WERI-Rb-1 (cell line): Measurements from ENCODE around the gene OARD1.

Experiments
- DNase-seq: peaks from one replicate; pipeline ENCODE4 v3.0.0-alpha.2; 2020
- H3K27ac ChIP-seq: fragments of 250-450 bp; sonication (Bioruptor Pico); 2 replicates; pipeline ENCODE4 v1.5.1; 2020; ENCODE audit warnings: mild to moderate bottlenecking, moderate library complexity
- H3K27me3 ChIP-seq: fragments of 250-450 bp; sonication (Bioruptor Pico); 2 replicates; pipeline ENCODE4 v1.5.1; 2021; ENCODE audit warnings: mild to moderate bottlenecking, low read depth, moderate library complexity; ENCODE audit not compliant: insufficient read depth, severe bottlenecking
- H3K36me3 ChIP-seq: fragments of 250-450 bp; sonication (Bioruptor Pico); 2 replicates; pipeline ENCODE4 v1.5.1; 2020; ENCODE audit warnings: mild to moderate bottlenecking, moderate library complexity
- H3K4me3 ChIP-seq: 2 replicates; pipeline ENCODE4 v1.5.1; 2011; ENCODE audit warnings: low read depth, mild to moderate bottlenecking, control low read depth, low read length
- H3K9me3 ChIP-seq: fragments of 250-450 bp; sonication (Bioruptor Pico); 2 replicates; pipeline ENCODE4 v1.5.1; 2021; ENCODE audit warnings: mild to moderate bottlenecking, moderate library complexity; ENCODE audit not compliant: severe bottlenecking
- TF ChIP-seq, protein P1 (sequence below): IDR thresholded peaks from 2 replicates; pipeline ENCODE4 v1.5.1; 2011; ENCODE audit warnings: low read depth, mild to moderate bottlenecking, control low read depth, inconsistent platforms, low read length

The OARD1 gene

GRCh38 chr6:41073968-41074691 is 2.0 kb upstream of the OARD1 start:
- DNase-seq = no peak
- peaks cover 14% of the 10 kb centered on the region for H3K36me3 ChIP-seq

DNA sequence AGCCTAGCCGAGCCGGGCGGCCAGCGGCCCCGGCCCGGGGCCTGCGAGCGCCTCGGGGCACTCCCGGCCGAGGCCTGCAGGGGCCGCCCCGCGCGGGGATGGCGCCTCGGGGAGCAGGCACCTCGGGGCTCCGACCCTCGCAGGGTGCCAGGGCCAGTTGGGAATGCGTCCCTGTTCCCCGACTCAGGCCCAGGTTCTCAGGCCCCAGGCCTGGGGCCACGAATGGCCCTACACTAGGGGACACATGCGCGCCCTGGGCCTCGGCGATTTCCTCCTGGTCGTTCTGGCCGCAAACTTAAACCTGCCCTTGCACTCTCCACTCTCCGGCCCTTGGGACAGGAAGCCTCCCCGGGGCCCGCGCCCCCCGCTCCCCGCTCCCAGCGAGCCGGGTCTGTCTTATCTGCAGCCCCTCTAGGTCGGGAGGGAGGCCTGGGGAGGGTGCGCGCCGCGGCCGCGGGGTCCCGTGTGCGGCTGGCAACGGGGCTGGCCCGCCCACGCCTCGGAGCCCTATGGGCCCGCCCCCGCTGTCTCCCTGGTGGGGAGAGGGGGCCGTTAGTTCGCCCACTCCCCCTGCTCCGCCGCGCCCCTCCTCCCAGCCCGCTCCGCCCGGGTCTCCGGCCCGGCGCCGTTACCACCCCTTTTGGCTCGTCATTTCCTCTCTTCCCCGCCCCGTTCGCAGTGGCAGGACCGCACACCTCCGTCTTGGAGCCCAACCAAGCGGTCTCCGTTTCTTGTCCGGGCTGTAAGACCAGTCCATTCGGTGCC is 1.2 kb upstream of the OARD1 start:
- peak; percentile 96 for DNase-seq
- Histone ChIP-seq H3K27ac (peak overlapping the region; percentile 98), H3K36me3 (peaks cover 7% of the 10 kb centered on the region), H3K9me3 (no peaks in the 10 kb centered on the region), H3K27me3 (no peaks in the 10 kb centered on the region), H3K4me3 (peak overlapping the region; percentile 99)
- TF ChIP-seq, protein P1, sequence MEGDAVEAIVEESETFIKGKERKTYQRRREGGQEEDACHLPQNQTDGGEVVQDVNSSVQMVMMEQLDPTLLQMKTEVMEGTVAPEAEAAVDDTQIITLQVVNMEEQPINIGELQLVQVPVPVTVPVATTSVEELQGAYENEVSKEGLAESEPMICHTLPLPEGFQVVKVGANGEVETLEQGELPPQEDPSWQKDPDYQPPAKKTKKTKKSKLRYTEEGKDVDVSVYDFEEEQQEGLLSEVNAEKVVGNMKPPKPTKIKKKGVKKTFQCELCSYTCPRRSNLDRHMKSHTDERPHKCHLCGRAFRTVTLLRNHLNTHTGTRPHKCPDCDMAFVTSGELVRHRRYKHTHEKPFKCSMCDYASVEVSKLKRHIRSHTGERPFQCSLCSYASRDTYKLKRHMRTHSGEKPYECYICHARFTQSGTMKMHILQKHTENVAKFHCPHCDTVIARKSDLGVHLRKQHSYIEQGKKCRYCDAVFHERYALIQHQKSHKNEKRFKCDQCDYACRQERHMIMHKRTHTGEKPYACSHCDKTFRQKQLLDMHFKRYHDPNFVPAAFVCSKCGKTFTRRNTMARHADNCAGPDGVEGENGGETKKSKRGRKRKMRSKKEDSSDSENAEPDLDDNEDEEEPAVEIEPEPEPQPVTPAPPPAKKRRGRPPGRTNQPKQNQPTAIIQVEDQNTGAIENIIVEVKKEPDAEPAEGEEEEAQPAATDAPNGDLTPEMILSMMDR = peak; percentile 54

More at GRCh38 chr6:41073968-41074691, 2.0 kb upstream of the OARD1 start:
- Histone ChIP-seq H3K27ac (peak overlapping the region; percentile 98), H3K27me3 (no peaks in the 10 kb centered on the region), H3K9me3 (no peaks in the 10 kb centered on the region), H3K4me3 (peak overlapping the region; percentile 99)
- TF ChIP-seq, protein P1 = no peak

- no peaks in the 10 kb centered on the region for H3K9me3 ChIP-seq
- H3K27me3 ChIP-seq = no peaks in the 10 kb centered on the region
- peak within 1 kb of the TSS; percentile 98 for H3K27ac ChIP-seq
- TF ChIP-seq, protein P1 = no peak
- peaks cover 4% of the 10 kb centered on the region for H3K36me3 ChIP-seq
- DNase-seq = no peak
- H3K4me3 ChIP-seq = peak within 1 kb of the TSS; percentile 99
Measured at GRCh38 chr6:41072836-41073202, 663 bp upstream of the OARD1 start, which contains the start of gene NFYA. Gene NFYA, plus strand, starts transcription at chr6:41072974. Its CDS starts 6,116 bp downstream, at chr6:41079090.

DNA sequence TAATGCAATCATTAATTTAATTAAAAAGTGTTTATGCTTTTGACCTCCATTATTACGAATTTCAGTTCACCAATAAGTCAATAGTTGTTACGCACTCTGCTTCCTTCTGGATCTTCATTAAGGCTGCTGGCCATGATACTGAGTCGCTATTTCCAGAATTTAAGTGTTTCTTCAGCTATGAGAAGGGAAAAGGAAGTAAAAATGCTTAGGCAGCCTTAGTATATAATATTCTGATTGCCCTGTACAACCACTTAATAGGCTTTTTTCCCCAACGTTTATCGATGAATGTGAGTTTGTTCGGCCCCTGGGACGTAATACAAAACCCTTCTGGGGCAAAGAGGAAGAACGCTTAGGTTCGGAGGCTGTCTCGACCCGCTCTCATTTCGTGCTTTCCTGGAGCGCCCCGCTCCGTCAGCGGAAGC is 644 bp downstream of the OARD1 start:
- TF ChIP-seq, protein P1 = peak; percentile 58
- H3K9me3 ChIP-seq = no peaks in the 10 kb centered on the region
- peaks cover 11% of the 10 kb centered on the region for H3K36me3 ChIP-seq
- no peak for DNase-seq
- peak overlapping the region; percentile 99 for H3K4me3 ChIP-seq
- H3K27ac ChIP-seq = peak overlapping the region; percentile 98
- H3K27me3 ChIP-seq = no peaks in the 10 kb centered on the region

DNA sequence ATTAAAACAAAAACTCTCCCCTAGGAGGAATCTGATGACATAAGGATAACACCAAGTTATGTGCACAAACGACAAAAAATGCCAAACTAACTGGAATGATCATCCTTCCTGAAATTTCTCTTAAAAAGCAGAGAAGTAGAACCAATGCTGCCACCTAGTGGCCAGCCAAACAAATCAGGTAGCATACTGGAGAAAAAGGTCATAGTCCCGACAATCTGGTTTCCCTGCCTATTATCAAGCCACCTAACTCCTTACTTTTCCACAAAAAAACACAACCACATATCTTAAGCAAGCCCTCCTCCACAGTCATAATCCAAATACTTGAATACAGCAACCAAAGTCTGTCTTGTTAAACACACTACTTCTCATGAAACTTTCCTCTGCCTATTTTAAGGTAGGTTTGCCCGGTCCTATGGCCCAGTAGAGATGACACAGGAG is 5.3 kb downstream of the OARD1 start:
- Histone ChIP-seq H3K27ac (no peak overlapping the region), H3K27me3 (no peaks in the 10 kb centered on the region), H3K36me3 (peaks cover 44% of the 10 kb centered on the region), H3K4me3 (no peak overlapping the region), H3K9me3 (no peaks in the 10 kb centered on the region)
- DNase-seq = peak; percentile 78
- TF ChIP-seq, protein P1 = peak; percentile 86
